ENCODE data around the gene PRSS8.

DNA sequence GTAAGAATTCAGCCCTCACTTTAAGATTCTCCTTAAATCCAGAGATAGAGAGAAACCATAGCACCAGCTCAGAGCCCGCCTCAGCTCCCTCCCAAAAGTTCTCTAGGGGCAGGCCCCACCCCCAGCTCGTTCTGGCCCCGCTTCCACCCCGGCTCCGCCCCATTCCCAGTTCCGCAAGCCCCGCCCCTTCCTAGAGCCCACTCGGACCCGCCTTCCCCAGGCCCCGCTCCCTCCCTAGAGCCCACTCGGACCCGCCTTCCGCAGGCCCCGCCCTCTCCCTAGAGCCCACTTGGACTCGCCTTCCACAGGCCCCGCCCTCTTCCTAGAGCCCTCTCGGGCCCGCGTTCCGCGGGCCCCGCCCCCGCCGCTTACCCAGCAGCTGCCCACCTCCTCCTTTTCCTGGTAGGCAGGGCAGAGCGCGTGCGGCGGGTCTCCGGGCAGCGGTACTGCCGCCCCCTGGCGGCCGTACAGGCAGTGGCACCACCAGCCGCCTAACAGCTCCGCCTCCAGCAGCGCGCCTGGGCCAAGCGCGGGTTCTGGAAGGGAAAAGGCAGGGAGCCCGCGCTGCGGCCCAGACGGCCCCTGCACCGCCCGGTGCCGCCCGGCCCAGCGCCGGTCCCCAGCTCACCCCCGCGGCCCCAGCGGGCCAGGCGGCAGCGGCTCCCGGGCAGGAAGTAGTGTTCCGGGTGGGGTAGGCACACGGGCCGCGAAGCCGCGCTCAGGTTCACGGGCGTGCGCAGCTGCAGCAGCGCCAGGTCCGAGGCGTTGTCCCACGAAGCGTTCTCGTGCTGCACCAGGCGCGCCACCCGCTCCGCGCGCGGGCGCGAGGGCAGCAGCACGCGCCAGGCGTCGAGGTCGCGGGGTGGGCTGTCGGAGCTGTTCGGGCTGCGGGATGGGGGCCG is 6.8 kb upstream of the PRSS8 start:
- TF ChIP-seq, protein P1, sequence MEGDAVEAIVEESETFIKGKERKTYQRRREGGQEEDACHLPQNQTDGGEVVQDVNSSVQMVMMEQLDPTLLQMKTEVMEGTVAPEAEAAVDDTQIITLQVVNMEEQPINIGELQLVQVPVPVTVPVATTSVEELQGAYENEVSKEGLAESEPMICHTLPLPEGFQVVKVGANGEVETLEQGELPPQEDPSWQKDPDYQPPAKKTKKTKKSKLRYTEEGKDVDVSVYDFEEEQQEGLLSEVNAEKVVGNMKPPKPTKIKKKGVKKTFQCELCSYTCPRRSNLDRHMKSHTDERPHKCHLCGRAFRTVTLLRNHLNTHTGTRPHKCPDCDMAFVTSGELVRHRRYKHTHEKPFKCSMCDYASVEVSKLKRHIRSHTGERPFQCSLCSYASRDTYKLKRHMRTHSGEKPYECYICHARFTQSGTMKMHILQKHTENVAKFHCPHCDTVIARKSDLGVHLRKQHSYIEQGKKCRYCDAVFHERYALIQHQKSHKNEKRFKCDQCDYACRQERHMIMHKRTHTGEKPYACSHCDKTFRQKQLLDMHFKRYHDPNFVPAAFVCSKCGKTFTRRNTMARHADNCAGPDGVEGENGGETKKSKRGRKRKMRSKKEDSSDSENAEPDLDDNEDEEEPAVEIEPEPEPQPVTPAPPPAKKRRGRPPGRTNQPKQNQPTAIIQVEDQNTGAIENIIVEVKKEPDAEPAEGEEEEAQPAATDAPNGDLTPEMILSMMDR (IDR thresholded peaks at IDR 0.05; ENCODE audit: insufficient read depth, low read length, poor library complexity, severe bottlenecking), result peak; percentile 92
- no peak for TF ChIP-seq EZH2phosphoT487 (conservative IDR thresholded peaks at IDR 0.05; ENCODE audit: low read length)
